ENCODE results near the gene CRYZ.
"Not testable (repeated sequence)": the region's sequence is repeated elsewhere in the genome, so short reads cannot be mapped to it uniquely, and the experiment has no call there.

CRYZ gene

DNA sequence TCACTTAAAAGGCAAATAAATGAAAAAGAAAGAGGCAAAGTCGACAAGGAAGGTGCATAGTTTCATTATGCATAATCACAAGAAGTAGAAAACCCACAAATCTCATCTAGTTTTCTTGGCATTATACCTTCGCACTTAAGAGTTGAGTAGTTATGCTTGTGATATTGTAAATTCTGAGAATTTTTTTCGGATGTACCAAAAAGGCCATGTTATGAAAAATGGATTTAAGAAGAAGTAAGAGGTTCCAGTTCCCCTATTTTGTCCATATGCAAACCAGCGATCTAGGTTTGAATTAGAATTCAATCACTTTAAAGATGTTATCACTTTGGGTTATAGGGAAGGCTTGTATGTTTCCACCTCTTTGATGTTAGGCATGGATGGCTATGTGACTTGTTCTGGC, 51.4 kb downstream of the CRYZ start:
- no peak for DNase-seq (ENCODE audit: low read depth in 2 of 2)

DNA sequence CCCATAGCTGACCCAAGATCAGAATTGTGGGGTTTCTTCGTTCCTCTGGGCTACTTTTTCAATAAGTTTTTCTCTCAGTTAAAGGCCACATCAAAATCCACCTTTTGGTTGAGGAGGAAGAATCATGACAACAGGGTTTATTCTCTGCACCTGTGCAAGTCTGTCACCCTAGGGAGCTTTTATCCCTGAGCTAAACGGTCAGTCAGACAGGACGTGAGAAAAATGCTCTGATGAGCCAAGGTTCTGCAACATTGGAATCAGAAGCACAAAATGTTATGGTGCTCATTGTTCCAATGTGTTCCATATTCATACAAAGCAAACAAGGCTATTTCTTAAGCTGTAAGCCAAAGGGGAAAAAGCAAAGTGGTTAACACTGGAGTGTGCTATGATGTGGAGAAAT, 51.8 kb downstream of the CRYZ start:
- no peak for DNase-seq (ENCODE audit: low read depth in 2 of 2)

DNA sequence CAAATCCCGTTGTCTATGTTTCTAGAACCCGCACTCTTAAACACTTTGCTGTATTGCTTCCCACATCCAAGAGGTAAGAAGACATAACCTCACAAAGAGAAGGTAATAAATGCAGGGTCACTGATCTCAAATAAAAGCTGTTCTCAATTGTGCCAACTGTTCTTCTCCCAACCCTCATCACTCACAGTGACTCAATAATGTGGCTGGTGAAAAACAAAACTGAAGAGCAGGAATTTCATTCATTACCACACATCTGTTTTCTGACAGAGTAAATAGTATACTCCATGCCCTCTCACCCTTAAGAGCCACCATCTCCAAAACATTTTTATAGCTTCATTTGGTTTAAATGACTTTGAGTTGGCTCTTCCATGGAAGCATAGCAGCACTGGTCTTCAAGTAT, 53.0 kb downstream of the CRYZ start:
- no peak for DNase-seq (ENCODE audit: low read depth in 2 of 2)

- DNase-seq (ENCODE audit: low read depth in 2 of 2) = no peak
These were observed 54.9 kb downstream of the CRYZ start for GRCh38 chr1:74677926-74678325.

GRCh38 chr1:74674278-74675048, 58.4 kb downstream of the CRYZ start:
- DNase-seq (ENCODE audit: low read depth in 2 of 2) = no peak

- no peak for DNase-seq (ENCODE audit: low read depth in 2 of 2)
These were observed 59.3 kb downstream of the CRYZ start, which contains the start of gene ERICH3 for GRCh38 chr1:74673351-74674111. Gene ERICH3, minus strand, starts transcription at chr1:74673792. Its CDS starts 273 bp downstream, at chr1:74673519.

DNA sequence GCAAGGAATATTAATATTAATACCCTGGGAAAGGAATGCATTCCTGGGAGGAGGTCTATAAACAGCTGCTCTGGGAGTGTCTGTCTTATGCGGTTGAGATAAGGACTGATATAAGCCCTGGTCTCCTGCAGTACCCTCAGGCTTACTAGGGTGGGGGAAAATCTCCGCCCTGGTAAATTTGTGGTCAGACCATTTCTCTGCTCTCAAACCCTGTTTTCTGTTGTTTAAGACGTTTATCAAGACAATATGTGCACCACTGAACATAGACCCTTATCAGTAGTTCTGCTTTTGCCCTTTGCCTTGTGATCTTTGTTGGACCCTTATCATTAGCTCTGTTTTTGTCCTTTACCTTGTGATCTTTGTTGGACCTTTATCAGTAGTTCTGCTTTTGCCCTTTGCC, 62.0 kb downstream of the CRYZ start:
- DNase-seq (ENCODE audit: low read depth in 2 of 2) = not testable (repeated sequence)
